ENCODE measurements around the gene FRMD8. TPM values are rescaled to one million over a fixed set of nuclear protein-coding genes. Genes with fewer than 3 reads are reported as not detected.

The FRMD8 gene
- total RNA-seq, 6 donors from 2014 or later, result 31.4 to 77.5 (median 45.8) TPM

DNA sequence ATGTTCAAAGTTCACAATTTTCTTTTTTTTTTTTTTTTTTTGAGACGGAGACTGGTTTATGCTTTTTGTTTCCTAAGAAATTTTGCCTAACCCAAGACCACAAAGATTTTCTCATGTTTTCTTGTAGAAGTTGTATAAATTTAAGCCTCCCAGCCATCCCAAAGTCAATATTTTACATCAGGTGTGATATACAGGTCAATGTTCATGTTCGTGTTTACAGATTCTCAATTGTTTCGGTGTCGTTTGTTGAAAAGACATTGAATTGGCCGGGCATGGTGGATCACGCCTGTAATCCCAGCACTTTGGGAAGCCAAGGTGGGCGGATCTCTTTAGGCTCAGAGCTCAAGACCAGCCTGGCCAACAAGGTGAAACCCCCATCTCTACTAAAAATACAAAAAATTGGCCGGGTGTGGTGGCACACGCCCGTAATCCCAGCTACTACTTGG lies 15.4 kb downstream of the FRMD8 start:
- Histone ChIP-seq H3K4me1 (peaks cover 0 to 9% (median 4%) of the 10 kb centered on the region in 4 donors), H3K9me3 (no peaks in the 10 kb centered on the region), H3K27ac (no peak overlapping the region), H3K4me3 (no peak overlapping the region), H3K36me3 (peaks cover 32 to 98% (median 78%) of the 10 kb centered on the region in 4 donors), H3K27me3 (no peaks in the 10 kb centered on the region)
- 85% methylated on average over 10 of the region's 10 CpGs for WGBS, 2 donors
- TF ChIP-seq POLR2A (IDR thresholded peaks at IDR 0.05) (no peak), POLR2AphosphoS5 (IDR thresholded peaks at IDR 0.05) (no peak), CTCF (IDR thresholded peaks at IDR 0.05) (no peak), EP300 (IDR thresholded peaks at IDR 0.05) (no peak)
- ATAC-seq (ENCODE audit: low FRiP score in 2 of 2), result no peak
- no peak for DNase-seq

GRCh38 chr11:65402790-65403189 lies 16.4 kb downstream of the FRMD8 start:
- 77 to 82% methylated on average over 2 of the region's 2 CpGs for WGBS, 2 donors
- TF ChIP-seq EP300 (IDR thresholded peaks at IDR 0.05), result no peak
- no peak for TF ChIP-seq CTCF (IDR thresholded peaks at IDR 0.05)
- no peak for TF ChIP-seq POLR2AphosphoS5 (IDR thresholded peaks at IDR 0.05)
- no peak for TF ChIP-seq POLR2A (IDR thresholded peaks at IDR 0.05)
- Histone ChIP-seq H3K27me3 (no peaks in the 10 kb centered on the region), H3K36me3 (peaks cover 28 to 98% (median 74%) of the 10 kb centered on the region in 4 donors), H3K9me3 (no peaks in the 10 kb centered on the region), H3K4me1 (peaks cover 0 to 9% (median 4%) of the 10 kb centered on the region in 4 donors), H3K27ac (no peak overlapping the region), H3K4me3 (no peak overlapping the region)
- ATAC-seq (ENCODE audit: low FRiP score in 2 of 2) (no peak), DNase-seq (no peak)

DNA sequence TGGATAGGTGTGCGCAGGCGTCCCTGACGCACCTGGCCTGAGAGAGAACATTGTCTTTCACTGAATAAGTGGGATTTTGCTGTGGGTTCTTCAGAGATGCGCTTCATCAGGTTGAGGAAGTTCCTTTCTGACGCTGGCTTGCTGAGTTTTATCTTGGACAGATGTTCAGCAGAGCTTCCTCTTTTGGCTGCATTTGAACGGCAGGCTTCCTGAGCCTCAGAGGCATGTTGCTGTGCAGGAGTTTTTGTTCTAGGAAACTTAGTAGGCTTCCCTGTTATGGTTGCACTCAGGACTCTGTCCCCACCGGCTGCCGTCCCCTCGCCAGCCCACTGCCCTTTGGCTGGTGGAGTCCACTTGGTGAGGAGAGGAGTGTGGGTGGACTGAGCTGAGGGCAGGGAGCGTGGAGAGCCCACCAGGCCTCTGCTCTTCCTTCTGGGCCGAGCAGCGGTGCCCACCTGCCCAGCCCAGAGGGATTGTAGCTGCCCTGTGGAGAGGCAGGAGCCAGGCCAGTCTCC lies 17.2 kb downstream of the FRMD8 start:
- DNase-seq (peak; percentile 55 to 61), ATAC-seq (ENCODE audit: low FRiP score in 2 of 2) (peak; percentile 3 to 69)
- Histone ChIP-seq H3K4me3 (no peak overlapping the region), H3K27me3 (no peaks in the 10 kb centered on the region), H3K36me3 (peaks cover 25 to 98% (median 73%) of the 10 kb centered on the region in 4 donors), H3K9me3 (no peaks in the 10 kb centered on the region), H3K4me1 (peaks cover 0 to 9% (median 4%) of the 10 kb centered on the region in 4 donors), H3K27ac (peak overlapping the region in 3 of 4 donors; percentile 29 to 60 (median 52))
- TF ChIP-seq POLR2A (IDR thresholded peaks at IDR 0.05) (no peak), EP300 (IDR thresholded peaks at IDR 0.05) (no peak), CTCF (IDR thresholded peaks at IDR 0.05) (no peak), POLR2AphosphoS5 (IDR thresholded peaks at IDR 0.05) (no peak)
- 57 to 88% methylated on average over 5 to 12 of the region's 12 CpGs for WGBS, 2 donors

DNA sequence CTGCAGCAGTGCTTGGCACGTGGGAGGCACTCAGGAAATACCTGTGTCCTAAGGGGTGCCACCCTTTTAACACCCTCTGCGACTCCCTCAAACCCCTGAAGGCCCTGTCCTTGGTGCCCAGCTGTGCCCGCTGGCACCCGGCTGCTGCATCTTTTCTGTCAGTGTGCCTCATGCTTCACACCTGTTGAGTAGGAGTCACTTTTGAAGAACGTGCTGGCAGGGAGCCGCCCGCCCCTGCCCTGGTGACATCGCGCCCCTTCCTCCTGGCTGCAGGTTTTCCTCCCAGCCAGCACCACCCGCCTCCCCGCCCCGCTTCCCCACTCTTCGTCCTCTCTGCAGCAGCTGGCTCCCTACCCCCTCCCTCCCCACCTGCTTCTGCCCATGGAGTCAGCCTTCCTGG lies 17.8 kb downstream of the FRMD8 start:
- Histone ChIP-seq H3K27me3 (no peaks in the 10 kb centered on the region), H3K9me3 (no peaks in the 10 kb centered on the region), H3K36me3 (peaks cover 24 to 98% (median 73%) of the 10 kb centered on the region in 4 donors), H3K27ac (peak overlapping the region in 2 of 4 donors; percentile 52 to 60), H3K4me1 (peaks cover 0 to 9% (median 4%) of the 10 kb centered on the region in 4 donors), H3K4me3 (no peak overlapping the region)
- ATAC-seq (ENCODE audit: low FRiP score in 2 of 2) (no peak), DNase-seq (peak in 1 of 2 donors; percentile 61)
- WGBS, 2 donors, result 70 to 91% methylated on average over 12 to 13 of the region's 13 CpGs
- TF ChIP-seq EP300 (IDR thresholded peaks at IDR 0.05) (no peak), POLR2A (IDR thresholded peaks at IDR 0.05) (no peak), CTCF (IDR thresholded peaks at IDR 0.05) (no peak), POLR2AphosphoS5 (IDR thresholded peaks at IDR 0.05) (no peak)
